ENCODE measurements around the gene ACTMAP. TPM values are rescaled to one million over a fixed set of nuclear protein-coding genes. Genes with fewer than 3 reads are reported as not detected.

The ACTMAP gene
- total RNA-seq, 1 experiment from 2014 or later = 17.8 TPM

GRCh38 chr19:40759352-40759751 is 9.1 kb upstream of the ACTMAP start:
- H3K27ac Mint-ChIP-seq (ENCODE audit: unreplicated experiment) = peak overlapping the region; percentile 34
- H3K4me3 Mint-ChIP-seq (ENCODE audit: low read depth, unreplicated experiment) = no peak overlapping the region
- no peaks in the 10 kb centered on the region for H3K27me3 Mint-ChIP-seq (ENCODE audit: unreplicated experiment)
- H3K4me1 Mint-ChIP-seq (ENCODE audit: low read depth, unreplicated experiment) = peaks cover 23% of the 10 kb centered on the region
- CTCF ChIA-PET = no interaction called here
- TF ChIP-seq, protein P1, sequence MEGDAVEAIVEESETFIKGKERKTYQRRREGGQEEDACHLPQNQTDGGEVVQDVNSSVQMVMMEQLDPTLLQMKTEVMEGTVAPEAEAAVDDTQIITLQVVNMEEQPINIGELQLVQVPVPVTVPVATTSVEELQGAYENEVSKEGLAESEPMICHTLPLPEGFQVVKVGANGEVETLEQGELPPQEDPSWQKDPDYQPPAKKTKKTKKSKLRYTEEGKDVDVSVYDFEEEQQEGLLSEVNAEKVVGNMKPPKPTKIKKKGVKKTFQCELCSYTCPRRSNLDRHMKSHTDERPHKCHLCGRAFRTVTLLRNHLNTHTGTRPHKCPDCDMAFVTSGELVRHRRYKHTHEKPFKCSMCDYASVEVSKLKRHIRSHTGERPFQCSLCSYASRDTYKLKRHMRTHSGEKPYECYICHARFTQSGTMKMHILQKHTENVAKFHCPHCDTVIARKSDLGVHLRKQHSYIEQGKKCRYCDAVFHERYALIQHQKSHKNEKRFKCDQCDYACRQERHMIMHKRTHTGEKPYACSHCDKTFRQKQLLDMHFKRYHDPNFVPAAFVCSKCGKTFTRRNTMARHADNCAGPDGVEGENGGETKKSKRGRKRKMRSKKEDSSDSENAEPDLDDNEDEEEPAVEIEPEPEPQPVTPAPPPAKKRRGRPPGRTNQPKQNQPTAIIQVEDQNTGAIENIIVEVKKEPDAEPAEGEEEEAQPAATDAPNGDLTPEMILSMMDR (IDR thresholded peaks at IDR 0.05; ENCODE audit: unreplicated experiment) = no peak
- H3K36me3 Mint-ChIP-seq (ENCODE audit: insufficient read depth, unreplicated experiment) = peaks cover 95% of the 10 kb centered on the region
- no peak for DNase-seq
- intact Hi-C loops (cut with micrococcal nuclease; ENCODE audit: unreplicated experiment) = no loop called here
- BruUV-seq (replicated peaks) = no TSS peak
- H3K9me3 Mint-ChIP-seq (ENCODE audit: low read depth, unreplicated experiment) = no peaks in the 10 kb centered on the region

DNA sequence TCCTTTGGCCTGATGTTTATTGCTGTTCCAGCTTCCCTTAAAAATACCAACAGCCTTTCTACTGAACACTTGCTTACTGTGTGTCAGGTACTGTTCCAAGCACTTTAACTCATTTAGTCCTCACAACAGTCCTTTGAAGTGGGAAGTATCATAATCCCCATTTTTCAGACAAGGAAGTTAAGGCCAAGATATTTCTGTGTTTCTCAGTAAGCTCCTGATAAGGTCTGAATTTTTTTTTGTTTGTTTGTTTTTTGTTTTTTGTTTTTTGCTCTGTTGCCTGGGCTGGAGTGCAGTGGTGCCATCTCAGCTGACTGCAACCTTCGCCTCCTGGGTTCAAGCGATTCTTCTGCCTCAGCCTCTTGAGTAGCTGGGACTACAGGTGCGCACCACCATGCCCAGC is 8.2 kb upstream of the ACTMAP start:
- TF ChIP-seq, protein P1 (IDR thresholded peaks at IDR 0.05; ENCODE audit: unreplicated experiment) = no peak
- Mint-ChIP-seq H3K27me3 (ENCODE audit: unreplicated experiment) (no peaks in the 10 kb centered on the region), H3K4me1 (ENCODE audit: low read depth, unreplicated experiment) (peaks cover 27% of the 10 kb centered on the region), H3K27ac (ENCODE audit: unreplicated experiment) (no peak overlapping the region), H3K4me3 (ENCODE audit: low read depth, unreplicated experiment) (no peak overlapping the region), H3K36me3 (ENCODE audit: insufficient read depth, unreplicated experiment) (peaks cover 93% of the 10 kb centered on the region), H3K9me3 (ENCODE audit: low read depth, unreplicated experiment) (no peaks in the 10 kb centered on the region)
- CTCF ChIA-PET = interaction anchor here (0.7 kb wide), 1 partner anchor 43 kb away, joined by 4 read pairs; no protein-coding TSS in a partner anchor
- intact Hi-C loops (cut with micrococcal nuclease; ENCODE audit: unreplicated experiment) = no loop called here
- BruUV-seq (replicated peaks) = no TSS peak
- no peak for DNase-seq

- TF ChIP-seq, protein P1 (IDR thresholded peaks at IDR 0.05; ENCODE audit: unreplicated experiment) = no peak
- BruUV-seq (replicated peaks) = no TSS peak
- intact Hi-C loops (cut with micrococcal nuclease; ENCODE audit: unreplicated experiment) = no loop called here
- Mint-ChIP-seq H3K27ac (ENCODE audit: unreplicated experiment) (no peak overlapping the region), H3K4me1 (ENCODE audit: low read depth, unreplicated experiment) (peaks cover 36% of the 10 kb centered on the region), H3K4me3 (ENCODE audit: low read depth, unreplicated experiment) (no peak overlapping the region), H3K36me3 (ENCODE audit: insufficient read depth, unreplicated experiment) (peaks cover 91% of the 10 kb centered on the region), H3K27me3 (ENCODE audit: unreplicated experiment) (no peaks in the 10 kb centered on the region), H3K9me3 (ENCODE audit: low read depth, unreplicated experiment) (no peaks in the 10 kb centered on the region)
- DNase-seq = no peak
- CTCF ChIA-PET = no interaction called here
Observed at GRCh38 chr19:40756502-40757110, 6.3 kb upstream of the ACTMAP start.

DNA sequence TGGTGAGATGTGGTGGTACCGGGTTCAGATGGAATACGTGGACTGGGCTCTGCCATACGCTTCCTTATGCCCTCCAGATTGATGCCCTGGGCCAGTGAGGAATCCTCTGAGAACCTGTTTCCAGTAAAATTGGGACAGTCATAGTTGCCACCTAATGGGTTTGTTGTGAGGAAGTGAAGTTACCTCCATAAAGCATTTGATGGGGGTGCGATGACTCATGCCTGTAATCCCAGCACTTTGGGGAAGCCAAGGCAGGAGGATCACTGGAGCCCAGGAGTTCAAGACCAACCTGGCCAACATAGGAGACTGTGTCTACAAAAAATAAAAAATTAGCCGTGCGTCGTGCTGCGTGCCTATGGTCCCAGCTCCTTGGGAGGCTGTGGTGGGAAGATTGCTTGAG is 5.5 kb upstream of the ACTMAP start:
- Mint-ChIP-seq H3K4me1 (ENCODE audit: low read depth, unreplicated experiment) (peaks cover 36% of the 10 kb centered on the region), H3K9me3 (ENCODE audit: low read depth, unreplicated experiment) (no peaks in the 10 kb centered on the region), H3K36me3 (ENCODE audit: insufficient read depth, unreplicated experiment) (peaks cover 91% of the 10 kb centered on the region), H3K27ac (ENCODE audit: unreplicated experiment) (no peak overlapping the region), H3K4me3 (ENCODE audit: low read depth, unreplicated experiment) (peak overlapping the region; percentile 10), H3K27me3 (ENCODE audit: unreplicated experiment) (no peaks in the 10 kb centered on the region)
- no peak for DNase-seq
- CTCF ChIA-PET = interaction anchor here (1.2 kb wide), 1 partner anchor 39 kb away, joined by 3 read pairs; the partner anchor contains the start of gene COQ8B
- TF ChIP-seq, protein P1 (IDR thresholded peaks at IDR 0.05; ENCODE audit: unreplicated experiment) = no peak
- no TSS peak for BruUV-seq (replicated peaks)
- intact Hi-C loops (cut with micrococcal nuclease; ENCODE audit: unreplicated experiment) = no loop called here

Measured in Calu3 (cell line).